Peyer's patch (tissue), 4 donors: Measurements from ENCODE around the gene CASZ1. TPM values are rescaled to one million over a fixed set of nuclear protein-coding genes. Genes with fewer than 3 reads are reported as not detected.
A peak's percentile ranks its signal among the peaks of the same experiment; 100 is the strongest.

Source experiments
- DNase-seq, 3 donors: peaks; one replicate each; pipeline ENCODE4 v3.0.0-alpha.2; 2017 to 2019
- H3K27ac ChIP-seq, 4 donors: fragments of 200-600 bp; sonication (generic); one replicate each; pipeline ENCODE4 v1.5.1; 2016 to 2019
- H3K27me3 ChIP-seq, 2 donors: fragments of 200-600 bp; sonication (generic); one replicate each; pipeline ENCODE4 v1.5.1; 2019
- H3K36me3 ChIP-seq, 3 donors: fragments of 200-600 bp; sonication (generic); one replicate each; pipeline ENCODE4 v1.5.1; 2016 to 2019
- H3K4me1 ChIP-seq, 4 donors: fragments of 200-600 bp; sonication (generic); one replicate each; pipeline ENCODE4 v1.5.1; 2016 to 2019
- H3K4me3 ChIP-seq, 4 donors: fragments of 200-600 bp; sonication (generic); 1 replicate in 3 of 4; 2 replicates in 1 of 4; pipeline ENCODE4 v1.5.1; 2016 to 2019; ENCODE audit warnings: mild to moderate bottlenecking in 1 of 4
- H3K9me3 ChIP-seq, 4 donors: fragments of 200-600 bp; sonication (generic); one replicate each; pipeline ENCODE4 v1.5.1; 2016 to 2019; ENCODE audit warnings: mild to moderate bottlenecking in 1 of 4
- CTCF ChIP-seq, 6 experiments: fragments of 450-650 bp in 4 of 6; fragments of 200-600 bp in 2 of 6; sonication (generic) in 1 of 6; IDR thresholded peaks; one replicate each; pipeline ENCODE4 v1.5.1; 2017 to 2019; ENCODE audit warnings: antibody characterized with exemption in 6 of 6, mild to moderate bottlenecking in 3 of 6, moderate library complexity in 1 of 6
- POLR2A ChIP-seq, 2 donors: fragments of 450-650 bp; IDR thresholded peaks; one replicate each; pipeline ENCODE4 v1.5.1; 2017; ENCODE audit warnings: antibody characterized with exemption in 2 of 2, mild to moderate bottlenecking in 2 of 2, moderate library complexity in 2 of 2
- total RNA-seq, 4 donors: library from RNA; depleted of rRNA; stranded (reverse); fragments of >200 nt; gene quantifications; one replicate each; pipeline ENCODE4 v1.1.0, GENCODE V29; 2016

Gene CASZ1
- total RNA-seq, 4 donors from 2014 or later, result 87.5 to 165 (median 137) TPM

- no peak for TF ChIP-seq CTCF (IDR thresholded peaks at IDR 0.05)
- TF ChIP-seq POLR2A (IDR thresholded peaks at IDR 0.05), result no peak
- H3K36me3 ChIP-seq, result no peaks in the 10 kb centered on the region
- peaks cover 0 to 70% (median 5%) of the 10 kb centered on the region in 4 donors for H3K4me1 ChIP-seq
- H3K27me3 ChIP-seq, result no peaks in the 10 kb centered on the region
- peak overlapping the region in 2 of 4 donors; percentile 12 to 20 for H3K4me3 ChIP-seq
- H3K9me3 ChIP-seq, result no peaks in the 10 kb centered on the region
- DNase-seq, result no peak
- peak overlapping the region in 3 of 4 donors; percentile 78 to 96 (median 79) for H3K27ac ChIP-seq
Observed at GRCh38 chr1:10737651-10738050, 58.8 kb downstream of the CASZ1 start.

DNA sequence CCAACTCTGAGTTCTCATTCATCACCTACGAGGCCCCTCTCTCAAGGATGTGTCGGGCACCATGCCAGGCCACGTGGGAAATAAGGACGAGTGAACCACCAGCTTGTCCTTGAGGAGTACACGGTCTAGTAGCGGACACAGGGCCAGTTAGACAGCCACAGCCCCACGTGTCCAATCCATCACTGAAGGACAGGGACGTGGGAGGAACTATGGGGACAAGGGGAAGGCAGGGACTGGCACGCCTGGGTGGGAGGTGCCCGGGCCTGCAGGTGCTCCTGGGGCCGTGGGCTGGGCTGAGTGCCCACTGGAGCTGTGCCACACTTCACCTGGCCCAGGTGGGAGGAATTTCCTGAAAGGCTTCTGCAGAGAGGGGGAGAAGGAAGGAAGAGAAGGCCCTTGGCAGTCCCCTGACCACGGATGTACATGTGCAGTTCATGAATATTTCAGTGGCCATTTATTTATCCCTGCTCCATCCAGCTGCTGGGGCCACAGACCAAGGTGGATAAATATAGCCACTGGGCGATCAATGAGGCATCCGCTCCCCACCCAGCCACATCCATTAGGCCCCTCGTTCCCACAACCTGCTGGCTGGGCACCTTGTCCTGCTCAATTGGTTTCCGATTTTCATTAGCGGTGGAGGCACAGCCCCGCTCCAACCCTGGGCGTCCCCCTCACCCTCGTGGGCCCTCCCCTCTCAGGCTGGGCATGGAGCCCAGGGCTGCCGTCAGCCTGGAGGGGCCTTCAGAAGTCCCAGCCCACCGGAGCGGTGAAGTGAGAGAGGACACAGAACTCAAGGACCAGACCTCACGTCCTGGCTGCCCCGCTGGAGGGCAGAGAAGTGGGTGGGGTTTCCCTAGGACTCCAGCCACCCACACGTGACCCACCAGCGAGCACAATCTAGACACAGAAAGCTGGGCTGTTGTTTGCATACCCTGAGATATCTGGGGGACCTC is 59.5 kb downstream of the CASZ1 start:
- Histone ChIP-seq H3K4me3 (peak overlapping the region in 1 of 4 donors; percentile 12), H3K4me1 (peaks cover 0 to 62% (median 5%) of the 10 kb centered on the region in 4 donors), H3K9me3 (no peaks in the 10 kb centered on the region), H3K27me3 (no peaks in the 10 kb centered on the region), H3K36me3 (no peaks in the 10 kb centered on the region), H3K27ac (peak overlapping the region in 3 of 4 donors; percentile 78 to 96 (median 79))
- no peak for DNase-seq
- TF ChIP-seq POLR2A (IDR thresholded peaks at IDR 0.05) (no peak), CTCF (IDR thresholded peaks at IDR 0.05) (no peak)

DNA sequence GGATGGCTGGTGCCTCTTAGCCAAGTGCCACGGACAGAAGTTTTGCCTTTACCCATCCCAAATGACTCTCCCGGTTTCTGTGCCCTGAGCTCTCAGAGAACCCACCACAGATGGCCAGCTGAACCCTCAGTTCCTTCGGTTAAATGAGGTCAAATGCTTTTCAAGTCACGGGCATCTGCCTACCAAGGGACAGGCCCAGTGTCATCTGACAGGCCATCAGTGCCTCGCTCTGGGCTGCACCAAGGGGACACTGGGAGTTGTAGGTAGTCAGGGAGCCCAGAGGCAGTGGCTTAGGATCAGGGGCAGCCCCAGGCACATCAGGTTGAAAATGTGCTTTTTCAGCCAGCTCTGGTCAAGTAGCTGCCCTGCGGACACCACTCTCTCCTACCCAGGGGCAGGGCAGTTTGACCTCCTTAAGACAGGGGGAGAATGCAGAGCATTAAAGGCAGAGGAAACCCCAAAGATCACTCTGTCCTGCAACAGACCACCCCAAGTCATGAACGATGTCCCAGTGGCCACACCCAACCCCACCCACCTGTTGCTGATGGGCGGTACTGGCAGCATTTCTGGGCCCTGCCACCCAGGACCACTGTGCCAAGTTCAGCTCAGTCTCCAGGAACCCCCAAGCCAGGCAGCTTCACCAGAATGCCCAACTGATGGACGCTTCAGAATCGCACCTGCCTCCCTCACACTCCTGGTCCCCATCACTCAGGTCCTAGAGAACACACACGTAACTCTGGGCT is 60.7 kb downstream of the CASZ1 start:
- TF ChIP-seq POLR2A (IDR thresholded peaks at IDR 0.05), result no peak
- H3K9me3 ChIP-seq, result no peaks in the 10 kb centered on the region
- no peak overlapping the region for H3K4me3 ChIP-seq
- H3K36me3 ChIP-seq, result no peaks in the 10 kb centered on the region
- H3K27me3 ChIP-seq, result no peaks in the 10 kb centered on the region
- H3K4me1 ChIP-seq, result peaks cover 0 to 62% (median 5%) of the 10 kb centered on the region in 4 donors
- no peak for DNase-seq
- no peak overlapping the region for H3K27ac ChIP-seq

GRCh38 chr1:10734962-10735544 is 61.4 kb downstream of the CASZ1 start:
- H3K27ac ChIP-seq, result no peak overlapping the region
- peaks cover 0 to 58% (median 5%) of the 10 kb centered on the region in 4 donors for H3K4me1 ChIP-seq
- no peak for DNase-seq
- no peaks in the 10 kb centered on the region for H3K36me3 ChIP-seq
- no peak overlapping the region for H3K4me3 ChIP-seq
- H3K9me3 ChIP-seq, result no peaks in the 10 kb centered on the region
- TF ChIP-seq POLR2A (IDR thresholded peaks at IDR 0.05) (no peak), CTCF (IDR thresholded peaks at IDR 0.05) (no peak)
- H3K27me3 ChIP-seq, result no peaks in the 10 kb centered on the region

GRCh38 chr1:10734375-10734774 is 62.1 kb downstream of the CASZ1 start:
- Histone ChIP-seq H3K9me3 (no peaks in the 10 kb centered on the region), H3K4me1 (peaks cover 0 to 51% (median 5%) of the 10 kb centered on the region in 4 donors), H3K4me3 (no peak overlapping the region), H3K27me3 (no peaks in the 10 kb centered on the region), H3K27ac (no peak overlapping the region), H3K36me3 (no peaks in the 10 kb centered on the region)
- DNase-seq, result no peak
- no peak for TF ChIP-seq CTCF (IDR thresholded peaks at IDR 0.05)
- TF ChIP-seq POLR2A (IDR thresholded peaks at IDR 0.05), result no peak
